ENCODE measurements around the gene CHD2.
A peak's percentile ranks its signal among the peaks of the same experiment; 100 is the strongest.
"Not testable (repeated sequence)": the region's sequence is repeated elsewhere in the genome, so short reads cannot be mapped to it uniquely, and the experiment has no call there.

CHD2 gene

GRCh38 chr15:92899948-92900730 lies at the start of gene CHD2:
Gene CHD2, plus strand, starts transcription at chr15:92900324. Its CDS starts 914 bp downstream, at chr15:92901238.
- TF ChIP-seq CTCF (IDR thresholded peaks at IDR 0.05; ENCODE audit: low read depth, low read length, missing control alignments) = no peak
- DNase-seq (ENCODE audit: low read depth) = peak; percentile 86
- H3K4me3 ChIP-seq (ENCODE audit: low read depth, low read length) = peak within 1 kb of the TSS; percentile 79

- no peak for TF ChIP-seq CTCF (IDR thresholded peaks at IDR 0.05; ENCODE audit: low read depth, low read length, missing control alignments)
- H3K4me3 ChIP-seq (ENCODE audit: low read depth, low read length) = no peak overlapping the region
- DNase-seq (ENCODE audit: low read depth) = no peak
These were observed 46.9 kb upstream of the CHD2 start for GRCh38 chr15:92853222-92853621.

GRCh38 chr15:92861742-92862141 lies 38.4 kb upstream of the CHD2 start:
- H3K4me3 ChIP-seq (ENCODE audit: low read depth, low read length) = no peak overlapping the region
- DNase-seq (ENCODE audit: low read depth) = no peak
- no peak for TF ChIP-seq CTCF (IDR thresholded peaks at IDR 0.05; ENCODE audit: low read depth, low read length, missing control alignments)

- no peak for TF ChIP-seq CTCF (IDR thresholded peaks at IDR 0.05; ENCODE audit: low read depth, low read length, missing control alignments)
- no peak overlapping the region for H3K4me3 ChIP-seq (ENCODE audit: low read depth, low read length)
- DNase-seq (ENCODE audit: low read depth) = no peak
These were observed 35.9 kb upstream of the CHD2 start for GRCh38 chr15:92864127-92864814.

GRCh38 chr15:92869263-92869940 lies 30.7 kb upstream of the CHD2 start:
- no peak overlapping the region for H3K4me3 ChIP-seq (ENCODE audit: low read depth, low read length)
- no peak for TF ChIP-seq CTCF (IDR thresholded peaks at IDR 0.05; ENCODE audit: low read depth, low read length, missing control alignments)
- DNase-seq (ENCODE audit: low read depth) = no peak

- no peak overlapping the region for H3K4me3 ChIP-seq (ENCODE audit: low read depth, low read length)
- no peak for TF ChIP-seq CTCF (IDR thresholded peaks at IDR 0.05; ENCODE audit: low read depth, low read length, missing control alignments)
- no peak for DNase-seq (ENCODE audit: low read depth)
These were observed 30.0 kb upstream of the CHD2 start for GRCh38 chr15:92870010-92870591.

GRCh38 chr15:92872967-92873366 lies 27.2 kb upstream of the CHD2 start:
- DNase-seq (ENCODE audit: low read depth); H3K4me3 ChIP-seq (ENCODE audit: low read depth, low read length): not testable (repeated sequence)
